ENCODE measurements around the gene MTX1. TPM values are rescaled to one million over a fixed set of nuclear protein-coding genes. Genes with fewer than 3 reads are reported as not detected.
A peak's percentile ranks its signal among the peaks of the same experiment; 100 is the strongest.

MTX1 gene
- total RNA-seq, 1 experiment from 2014 or later = 69.1 TPM

DNA sequence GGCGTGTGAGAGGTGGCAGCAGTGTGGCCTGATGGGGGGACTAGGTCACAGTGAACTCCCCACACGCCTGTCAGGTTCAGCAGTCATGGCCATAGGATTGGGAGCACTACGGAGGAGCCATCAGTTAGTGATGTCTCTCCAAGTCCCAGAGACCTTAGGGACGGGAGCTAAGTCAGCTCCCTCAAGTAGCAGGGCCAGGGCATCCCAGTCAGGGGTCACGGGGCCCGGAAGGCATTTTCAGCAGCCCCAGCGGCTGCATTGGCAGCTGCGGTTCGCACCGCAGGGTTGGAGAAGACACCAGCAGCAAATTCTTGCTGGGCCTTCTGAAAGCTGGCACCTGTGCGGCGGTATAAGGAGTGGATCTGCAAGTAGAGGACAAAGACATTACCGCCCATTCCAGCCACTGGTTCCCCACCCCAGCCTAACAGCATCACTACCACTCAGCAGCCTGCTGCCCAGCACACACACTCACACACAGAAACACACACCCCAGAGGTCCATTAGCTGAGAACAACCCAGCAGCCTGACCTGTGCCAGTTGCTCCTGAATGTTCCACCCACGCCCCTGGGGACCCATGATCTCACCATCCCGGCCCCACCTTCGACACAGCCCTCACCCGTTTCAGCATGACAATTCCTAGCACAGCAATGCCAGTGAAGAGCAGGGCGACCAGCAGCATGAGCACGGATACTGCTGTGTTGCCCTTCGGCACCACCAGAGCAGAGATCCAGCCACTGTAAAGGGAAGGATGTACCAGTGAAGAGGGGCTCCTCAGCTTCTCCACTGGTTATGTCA, 47.8 kb downstream of the MTX1 start:
- no peak for TF ChIP-seq JUND (IDR thresholded peaks at IDR 0.05)
- no peak for TF ChIP-seq MAX (IDR thresholded peaks at IDR 0.05)
- no peak for TF ChIP-seq EZH2phosphoT487 (IDR thresholded peaks at IDR 0.05; ENCODE audit: borderline replicate concordance)
- TF ChIP-seq, protein P1, sequence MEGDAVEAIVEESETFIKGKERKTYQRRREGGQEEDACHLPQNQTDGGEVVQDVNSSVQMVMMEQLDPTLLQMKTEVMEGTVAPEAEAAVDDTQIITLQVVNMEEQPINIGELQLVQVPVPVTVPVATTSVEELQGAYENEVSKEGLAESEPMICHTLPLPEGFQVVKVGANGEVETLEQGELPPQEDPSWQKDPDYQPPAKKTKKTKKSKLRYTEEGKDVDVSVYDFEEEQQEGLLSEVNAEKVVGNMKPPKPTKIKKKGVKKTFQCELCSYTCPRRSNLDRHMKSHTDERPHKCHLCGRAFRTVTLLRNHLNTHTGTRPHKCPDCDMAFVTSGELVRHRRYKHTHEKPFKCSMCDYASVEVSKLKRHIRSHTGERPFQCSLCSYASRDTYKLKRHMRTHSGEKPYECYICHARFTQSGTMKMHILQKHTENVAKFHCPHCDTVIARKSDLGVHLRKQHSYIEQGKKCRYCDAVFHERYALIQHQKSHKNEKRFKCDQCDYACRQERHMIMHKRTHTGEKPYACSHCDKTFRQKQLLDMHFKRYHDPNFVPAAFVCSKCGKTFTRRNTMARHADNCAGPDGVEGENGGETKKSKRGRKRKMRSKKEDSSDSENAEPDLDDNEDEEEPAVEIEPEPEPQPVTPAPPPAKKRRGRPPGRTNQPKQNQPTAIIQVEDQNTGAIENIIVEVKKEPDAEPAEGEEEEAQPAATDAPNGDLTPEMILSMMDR (IDR thresholded peaks at IDR 0.05 in 2 of 3, conservative IDR thresholded peaks at IDR 0.05 in 1 of 3; ENCODE audit: borderline replicate concordance in 1 of 3, insufficient read depth in 1 of 3, low read depth in 2 of 3, low read length in 2 of 3) = no peak
- TF ChIP-seq ZBTB33 (IDR thresholded peaks at IDR 0.05; ENCODE audit: extremely low read depth, insufficient replicate concordance, low read length) = no peak
- TF ChIP-seq ZNF274 (IDR thresholded peaks at IDR 0.05; ENCODE audit: low read depth, low read length) = no peak
- no peak for TF ChIP-seq CEBPB (IDR thresholded peaks at IDR 0.05; ENCODE audit: low read depth)
- no peak for TF ChIP-seq TCF7L2 (IDR thresholded peaks at IDR 0.05; ENCODE audit: borderline replicate concordance, extremely low read depth, insufficient read depth, insufficient read length)
- TF ChIP-seq POLR2A (IDR thresholded peaks at IDR 0.05; ENCODE audit: borderline replicate concordance, extremely low read depth, insufficient read depth, insufficient read length) = no peak
- TF ChIP-seq, protein P2, sequence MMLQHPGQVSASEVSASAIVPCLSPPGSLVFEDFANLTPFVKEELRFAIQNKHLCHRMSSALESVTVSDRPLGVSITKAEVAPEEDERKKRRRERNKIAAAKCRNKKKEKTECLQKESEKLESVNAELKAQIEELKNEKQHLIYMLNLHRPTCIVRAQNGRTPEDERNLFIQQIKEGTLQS (IDR thresholded peaks at IDR 0.05) = no peak
- TF ChIP-seq ELF1 (IDR thresholded peaks at IDR 0.05; ENCODE audit: borderline replicate concordance, low read depth) = no peak
- no peak for TF ChIP-seq FOSL1 (IDR thresholded peaks at IDR 0.05; ENCODE audit: low read depth)
- no peak for TF ChIP-seq YY1 (IDR thresholded peaks at IDR 0.05; ENCODE audit: extremely low read depth, insufficient replicate concordance, low read depth, low read length)
- TF ChIP-seq ZFX (IDR thresholded peaks at IDR 0.05) = no peak
- no peak for TF ChIP-seq SP1 (IDR thresholded peaks at IDR 0.05; ENCODE audit: low read depth)
- no peak for TF ChIP-seq SRF (IDR thresholded peaks at IDR 0.05; ENCODE audit: low read depth)
- no peak for TF ChIP-seq EGR1 (IDR thresholded peaks at IDR 0.05; ENCODE audit: low read depth)
- TF ChIP-seq RAD21 (IDR thresholded peaks at IDR 0.05; ENCODE audit: low read depth) = no peak
- TF ChIP-seq SIN3A (IDR thresholded peaks at IDR 0.05; ENCODE audit: low read depth) = no peak
- no peak for TF ChIP-seq REST (IDR thresholded peaks at IDR 0.05; ENCODE audit: low read depth)
- Histone ChIP-seq H3K36me3 (ENCODE audit: control insufficient read depth in 1 of 2, insufficient read depth in 2 of 2, low read length in 2 of 2) (peaks cover 7 to 12% of the 10 kb centered on the region in 2 experiments; a peak in 3 of 4 replicates), H3K9ac (ENCODE audit: low read length) (peak overlapping the region; percentile 81; the same call in 1 of the 2 replicates), H3K4me2 (ENCODE audit: low read length) (peak overlapping the region; percentile 95), H4K20me1 (ENCODE audit: insufficient read depth) (no peaks in the 10 kb centered on the region), H3K9me2 (ENCODE audit: insufficient read depth) (no peaks in the 10 kb centered on the region), H3K4me1 (ENCODE audit: control insufficient read depth in 1 of 2, insufficient read depth in 2 of 2, low read length in 2 of 2) (peaks cover 22 to 36% of the 10 kb centered on the region in 2 experiments; a peak in 3 of 4 replicates), H3K4me3 (replicated peaks in 1 of 2; ENCODE audit: low read depth in 1 of 2, low read length in 2 of 2) (peak overlapping the region; percentile 75 to 84; a peak in 2 of 4 replicates), H2AFZ (ENCODE audit: low read depth, low read length, poor library complexity, severe bottlenecking) (no peak overlapping the region), H3K9me3 (ENCODE audit: control insufficient read depth in 1 of 2, insufficient read depth in 1 of 2, low read depth in 1 of 2, low read length in 2 of 2) (no peaks in the 10 kb centered on the region), H3K27ac (ENCODE audit: low read depth, low read length) (peak overlapping the region; percentile 62), H3K79me2 (ENCODE audit: insufficient read depth, low read length) (peaks cover 23% of the 10 kb centered on the region), H3K27me3 (ENCODE audit: insufficient read depth, low read length) (no peaks in the 10 kb centered on the region)
- ATAC-seq = no peak
- ChIA-PET RAD21 (ENCODE audit: low non-redundant PET in 1 of 2, low total read pairs in 2 of 2, uncharacterized antibody in 2 of 2, unreplicated experiment in 2 of 2) (no interaction called here), CTCF (no interaction called here), POLR2A (no interaction called here)
- no peak for DNase-seq (ENCODE audit: low read depth, low spot score)
- no TSS peak for BruUV-seq (replicated peaks)
- intact Hi-C loops (cut with micrococcal nuclease) = no loop called here
